22Rv1 (cell line): ENCODE measurements around the gene ZNF423.

Experiments used
- CTCF ChIP-seq: fragments of 450-650 bp; IDR thresholded peaks from 2 replicates; pipeline ENCODE4 v1.5.1; 2017; ENCODE audit warnings: mild to moderate bottlenecking
- ZFX ChIP-seq: fragments of 450-650 bp; IDR thresholded peaks from 2 replicates; pipeline ENCODE4 v1.6.1; 2017; ENCODE audit warnings: antibody characterized with exemption, borderline replicate concordance

GRCh38 chr16:49537924-49538459 lies 317.9 kb downstream of the ZNF423 start:
- no peak for TF ChIP-seq CTCF
- TF ChIP-seq ZFX, result no peak
